Measurements from ENCODE around the gene PAXX.

GRCh38 chr9:136991993-136992818, at the start of gene PAXX:
- TF ChIP-seq POLR2A (IDR thresholded peaks at IDR 0.05; ENCODE audit: low read length) (peak; percentile 49), GATA1 (IDR thresholded peaks at IDR 0.05; ENCODE audit: low read depth, low read length) (no peak)
